HG03103 (cell line): ENCODE results near the gene ATP6V1B1.
A peak's percentile ranks its signal among the peaks of the same experiment; 100 is the strongest.

Experiments used
- ATAC-seq: cut with Tn5 transposase; IDR thresholded peaks from one replicate; pipeline ENCODE4 v1.9.1; 2021; ENCODE audit warnings: low read depth; ENCODE audit not compliant: unreplicated experiment

ATP6V1B1 gene

DNA sequence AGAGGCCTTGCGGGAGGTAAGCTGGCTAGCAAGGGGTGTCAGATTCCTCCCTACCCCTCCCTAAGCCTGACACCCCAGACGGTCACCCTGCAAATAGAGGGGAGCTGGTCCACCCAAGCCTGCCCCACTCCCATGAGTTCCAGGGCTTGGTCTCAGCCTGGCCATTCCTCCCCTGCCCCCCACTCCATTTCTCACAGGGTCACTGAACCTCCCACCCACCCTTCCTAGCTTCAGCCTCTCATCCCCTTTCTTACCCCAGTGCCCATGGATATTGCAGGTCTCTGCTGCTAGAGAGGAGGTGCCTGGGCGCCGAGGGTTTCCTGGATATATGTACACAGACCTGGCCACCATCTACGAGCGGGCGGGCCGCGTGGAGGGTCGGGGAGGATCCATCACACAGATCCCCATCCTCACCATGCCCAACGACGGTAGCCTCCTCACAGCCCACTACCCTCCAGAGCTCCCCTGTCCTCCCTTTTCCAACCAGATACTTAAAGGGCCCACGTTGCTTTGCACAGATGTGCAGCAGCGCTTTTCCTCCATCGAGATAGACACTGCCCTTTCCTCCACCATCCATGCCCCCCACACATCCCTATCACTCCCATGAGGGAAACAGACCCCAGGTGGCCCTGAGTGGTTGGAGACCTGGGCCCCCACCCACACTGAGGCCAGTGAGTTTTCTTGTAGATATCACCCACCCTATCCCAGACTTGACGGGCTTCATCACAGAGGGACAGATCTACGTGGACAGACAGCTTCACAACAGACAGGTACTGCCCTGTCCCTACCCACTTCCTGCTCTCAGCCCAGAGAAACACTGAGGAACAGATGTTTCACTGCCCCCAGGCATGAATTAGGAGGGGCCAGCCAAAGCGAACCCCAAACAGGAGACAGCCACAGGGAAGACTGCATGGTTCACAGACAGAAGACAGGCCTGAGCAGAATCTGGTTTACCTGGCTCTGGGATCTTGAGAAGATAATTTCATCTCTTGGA lies 27.5 kb downstream of the ATP6V1B1 start:
- ATAC-seq, result no peak

DNA sequence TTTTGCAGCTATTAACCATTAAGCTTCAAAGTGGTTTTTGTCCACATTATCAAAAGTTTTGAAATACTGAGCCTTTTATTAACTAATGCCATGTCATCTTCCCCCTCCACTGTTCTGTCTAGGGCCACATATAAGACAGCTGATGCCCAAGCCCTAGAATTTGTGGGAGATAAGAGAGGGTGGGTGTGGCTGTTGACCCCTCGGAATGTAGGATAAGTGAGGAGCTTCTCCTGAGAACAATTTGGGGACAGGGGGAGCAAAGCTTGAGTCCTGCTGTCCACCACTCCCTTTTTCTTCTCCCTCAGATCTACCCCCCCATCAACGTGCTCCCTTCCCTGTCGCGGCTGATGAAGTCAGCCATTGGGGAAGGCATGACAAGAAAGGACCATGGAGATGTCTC lies 28.4 kb downstream of the ATP6V1B1 start:
- no peak for ATAC-seq

DNA sequence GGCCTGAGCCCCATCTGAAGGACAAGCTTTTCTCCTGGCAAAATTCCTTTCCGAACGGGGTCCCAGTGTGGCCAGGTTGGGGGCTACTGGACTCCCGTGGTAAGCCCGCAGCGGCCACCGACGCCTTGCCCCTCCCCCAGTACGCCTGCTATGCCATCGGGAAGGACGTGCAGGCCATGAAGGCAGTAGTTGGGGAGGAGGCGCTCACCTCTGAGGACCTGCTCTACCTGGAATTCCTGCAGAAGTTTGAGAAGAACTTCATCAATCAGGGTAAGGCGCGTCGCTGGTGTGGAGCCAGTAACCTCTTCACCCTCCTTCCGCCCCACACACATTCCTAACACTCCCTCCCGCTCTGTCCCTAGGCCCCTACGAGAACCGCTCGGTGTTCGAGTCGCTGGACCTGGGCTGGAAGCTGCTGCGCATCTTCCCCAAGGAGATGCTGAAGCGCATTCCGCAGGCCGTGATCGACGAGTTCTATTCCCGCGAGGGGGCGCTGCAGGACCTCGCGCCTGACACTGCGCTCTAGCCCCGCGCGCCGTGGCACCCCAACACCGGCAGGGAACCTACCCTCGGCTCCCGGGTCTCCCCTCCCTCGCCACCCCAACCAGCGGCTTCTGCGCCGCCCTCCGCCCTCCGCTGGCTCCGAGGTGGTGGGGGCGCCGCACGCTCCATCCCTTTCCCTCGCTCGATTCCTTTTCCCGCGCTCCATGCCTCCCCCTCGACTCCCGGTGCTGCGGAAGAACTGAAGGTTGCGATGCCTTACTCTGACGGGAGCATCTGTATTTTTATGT lies 29.1 kb downstream of the ATP6V1B1 start:
- ATAC-seq, result peak; percentile 75

DNA sequence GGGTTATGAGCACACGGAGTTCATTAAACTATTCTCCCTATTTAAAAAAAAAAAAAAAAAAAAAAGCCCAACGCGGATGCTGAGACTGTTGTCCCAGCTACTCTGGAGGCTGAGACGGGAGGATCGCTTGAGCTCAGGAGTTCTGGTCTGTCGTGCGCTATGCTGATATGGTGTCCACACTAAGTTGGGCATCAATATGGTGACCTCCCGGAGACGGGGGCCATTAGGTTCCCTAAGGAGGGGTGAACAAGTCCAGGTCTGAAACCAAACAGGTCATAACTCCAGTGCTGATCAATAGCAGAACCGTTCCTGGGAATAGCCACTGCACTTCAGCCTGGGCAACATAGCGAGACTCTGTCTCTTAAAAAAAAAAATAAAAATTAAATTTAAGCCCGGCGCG lies 29.8 kb downstream of the ATP6V1B1 start:
- no peak for ATAC-seq

DNA sequence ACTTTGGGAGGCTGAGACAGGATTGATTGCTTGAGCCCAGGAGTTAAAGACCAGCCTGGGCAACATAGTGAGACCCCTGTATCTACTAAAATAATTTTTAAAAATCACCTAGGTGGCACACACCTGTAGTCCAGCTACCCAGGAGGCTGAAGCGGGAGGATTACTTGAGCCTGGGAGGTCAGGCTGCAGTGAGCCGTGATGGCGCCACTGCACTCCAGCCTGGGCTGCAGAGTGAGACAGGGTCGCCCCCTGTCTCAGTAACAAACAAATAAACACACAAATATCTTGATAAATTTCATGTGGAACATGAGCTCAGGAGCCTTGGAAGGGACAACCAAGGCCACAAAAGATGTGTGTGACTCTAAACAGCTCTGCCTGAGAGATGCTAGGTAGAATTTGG lies 31.0 kb downstream of the ATP6V1B1 start:
- ATAC-seq, result no peak

DNA sequence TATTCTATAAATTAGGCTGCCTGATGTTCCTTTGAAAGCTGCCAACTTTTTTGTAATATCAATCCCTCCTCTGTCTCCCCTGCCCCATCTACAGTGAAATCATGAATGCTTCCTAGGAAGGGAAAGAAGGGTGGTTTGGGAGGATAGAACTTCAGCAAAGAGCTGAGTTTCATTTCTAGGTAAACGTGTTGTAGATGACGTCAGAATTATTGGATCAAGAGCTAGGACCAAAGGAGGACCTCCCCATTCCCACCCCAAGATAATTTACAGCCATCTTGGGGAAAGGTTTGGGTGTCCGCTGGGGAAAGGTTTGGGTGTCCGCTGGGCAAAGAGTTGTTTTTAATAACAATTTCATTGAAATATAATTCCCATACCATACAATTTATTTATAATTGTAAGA lies 31.5 kb downstream of the ATP6V1B1 start:
- no peak for ATAC-seq

DNA sequence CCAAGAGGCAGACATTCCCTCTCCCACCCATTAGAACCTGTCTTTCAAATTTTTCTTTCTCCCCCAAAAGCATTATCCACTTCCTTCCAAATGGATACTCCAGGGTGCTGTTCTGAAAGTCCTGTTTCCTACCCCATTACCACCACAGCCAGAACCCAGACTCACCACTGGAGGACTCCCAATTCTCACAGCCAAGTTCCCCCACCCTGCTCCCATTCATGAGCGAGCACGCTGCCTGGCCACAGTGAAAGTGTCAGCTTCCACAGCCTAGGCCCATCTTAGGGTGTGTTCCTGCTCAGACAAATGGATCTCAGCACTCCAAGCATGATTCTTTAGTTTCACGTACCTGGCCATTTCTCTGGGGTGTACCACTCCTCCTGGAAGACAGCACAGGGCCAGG lies 38.9 kb downstream of the ATP6V1B1 start:
- ATAC-seq, result no peak

DNA sequence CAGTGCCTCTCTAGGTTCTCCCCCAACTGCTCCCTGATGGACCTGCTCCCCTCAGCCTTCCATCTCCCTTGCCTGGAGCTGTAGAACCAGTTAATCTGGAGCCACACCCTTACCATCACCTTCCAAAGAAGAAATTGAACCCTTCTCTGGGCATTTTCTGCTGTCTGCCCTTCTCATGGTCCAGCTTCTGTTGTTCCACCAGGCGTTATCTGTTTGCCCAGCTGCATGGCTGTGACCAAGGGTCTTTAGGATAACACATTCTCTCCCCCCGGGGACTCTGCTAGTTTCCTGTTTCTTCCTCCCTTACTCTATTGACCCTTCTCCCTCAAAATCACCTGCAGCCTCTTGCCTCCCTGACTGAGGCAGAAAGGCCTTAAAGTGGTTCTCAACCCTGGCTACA lies 39.5 kb downstream of the ATP6V1B1 start:
- no peak for ATAC-seq

DNA sequence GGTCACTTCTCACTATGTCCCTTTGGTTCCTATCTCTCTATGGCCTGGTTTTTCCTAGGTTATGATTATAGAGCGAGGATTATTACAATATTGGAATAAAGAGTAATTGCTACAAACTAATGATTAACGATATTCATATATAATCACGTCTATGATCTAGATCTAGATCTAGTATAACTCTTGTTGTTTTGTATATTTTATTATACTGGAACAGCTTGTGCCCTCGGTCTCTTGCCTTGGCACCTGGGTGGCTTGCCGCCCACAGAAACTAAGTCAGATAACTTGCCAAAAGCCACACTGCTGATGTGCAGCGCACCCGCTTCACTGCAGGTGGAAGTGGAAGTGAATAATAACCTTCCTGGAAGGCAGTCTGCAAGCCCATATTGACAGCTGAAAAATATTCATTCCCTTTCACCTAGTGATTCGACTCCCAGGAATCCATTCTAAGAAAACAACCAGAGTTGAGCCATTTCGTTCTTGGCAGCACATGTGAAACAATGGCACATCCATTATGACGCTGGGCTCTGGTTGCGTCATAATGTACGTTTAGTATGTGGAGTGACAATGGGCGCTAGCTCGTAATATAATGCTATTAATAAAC lies 42.0 kb downstream of the ATP6V1B1 start:
- no peak for ATAC-seq

DNA sequence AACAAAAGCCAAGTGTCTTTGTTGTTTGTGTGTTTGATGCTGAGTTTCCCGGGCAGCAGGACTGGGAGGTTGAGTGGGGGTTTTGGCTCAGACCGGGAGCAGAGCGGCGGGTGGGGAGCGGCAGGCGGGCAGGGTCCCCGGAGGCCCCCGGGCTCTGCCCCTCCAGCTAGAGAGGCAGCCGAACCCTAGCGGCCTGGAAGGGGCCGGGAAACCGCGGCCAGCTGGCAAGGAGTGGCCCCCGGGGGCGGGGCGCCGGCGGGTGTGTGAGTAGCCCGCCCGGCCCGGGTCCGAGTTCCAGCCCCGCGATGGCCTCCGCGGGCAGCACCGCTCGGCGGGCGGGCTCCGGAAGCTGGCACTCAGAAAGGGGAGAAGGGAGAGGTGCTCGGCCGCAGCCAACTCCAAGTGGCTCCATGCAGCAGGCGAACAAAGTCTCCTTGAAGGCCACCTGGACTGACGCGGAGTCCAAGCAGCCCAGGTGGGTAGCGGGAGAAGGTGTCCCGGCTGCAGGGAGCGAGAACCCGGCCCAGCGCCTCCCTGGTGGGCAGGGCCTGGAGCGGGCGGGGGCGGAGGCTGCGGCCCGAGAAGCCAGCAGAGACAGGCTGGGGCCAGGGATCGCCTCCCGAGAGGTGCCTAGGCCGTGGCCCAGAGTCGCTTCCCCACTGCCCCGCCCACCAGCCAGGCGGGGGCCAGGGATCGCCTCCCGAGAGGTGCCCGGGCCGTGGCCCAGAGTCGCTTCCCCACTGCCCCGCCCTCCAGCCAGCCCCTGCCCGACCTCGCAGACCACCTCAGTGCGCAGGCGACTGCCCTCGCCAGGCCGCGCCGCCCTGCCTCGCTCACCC lies 42.9 kb downstream of the ATP6V1B1 start, which contains the start of gene ANKRD53:
ANKRD53 (plus strand) TSS at position 290 of the 839 bp plus-strand sequence; CDS start at position 306, 16 bp downstream.
- ATAC-seq, result no peak

DNA sequence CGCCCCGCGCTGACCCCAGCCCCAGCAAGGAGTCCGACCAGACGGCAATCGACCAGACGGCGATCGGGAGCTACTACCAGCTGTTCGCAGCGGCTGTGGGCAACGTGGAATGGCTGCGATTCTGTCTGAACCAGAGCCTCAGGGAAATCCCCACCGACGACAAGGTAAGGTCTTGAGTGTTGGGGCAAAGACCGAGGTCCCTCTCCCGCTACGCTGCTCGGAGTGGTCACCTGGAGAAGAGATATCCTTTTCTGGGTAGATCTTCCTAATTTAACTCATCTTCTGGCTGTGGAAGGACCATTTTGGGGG lies 43.4 kb downstream of the ATP6V1B1 start:
- ATAC-seq, result no peak

DNA sequence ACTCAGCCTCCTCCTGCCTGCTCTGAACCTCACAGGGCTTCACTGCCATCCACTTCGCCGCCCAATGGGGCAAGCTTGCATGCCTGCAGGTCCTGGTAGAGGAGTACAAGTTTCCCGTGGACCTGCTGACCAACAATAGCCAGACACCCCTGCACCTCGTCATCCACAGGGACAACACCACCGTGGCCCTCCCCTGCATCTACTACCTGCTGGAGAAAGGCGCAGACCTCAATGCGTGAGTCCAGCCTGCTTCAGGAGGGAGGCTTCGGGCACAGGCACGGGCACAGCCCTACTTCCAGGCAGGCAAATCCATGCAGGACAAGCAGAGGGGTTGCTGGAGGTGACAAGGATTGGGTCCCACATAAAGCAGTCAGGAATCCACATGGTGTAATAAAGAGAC lies 43.9 kb downstream of the ATP6V1B1 start:
- no peak for ATAC-seq

DNA sequence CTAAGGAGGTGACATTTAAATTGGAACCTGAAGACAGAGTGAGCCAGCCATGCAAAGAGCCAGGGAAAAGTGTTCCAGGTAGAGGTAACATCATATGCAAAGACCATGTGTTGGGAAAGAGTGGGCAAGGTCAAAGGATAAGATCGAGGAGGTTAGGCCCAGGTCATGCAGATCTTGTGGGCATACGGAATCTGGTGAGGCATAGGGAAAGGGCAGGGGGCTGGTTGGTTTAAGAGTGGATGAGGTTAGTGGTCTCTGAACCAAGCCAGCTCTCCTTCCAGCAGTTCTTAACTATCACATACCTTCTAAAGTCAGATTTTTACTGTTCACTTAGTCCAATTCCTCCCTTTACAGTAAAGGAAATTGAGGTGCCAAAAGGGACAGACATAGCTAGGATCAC lies 45.7 kb downstream of the ATP6V1B1 start:
- no peak for ATAC-seq

DNA sequence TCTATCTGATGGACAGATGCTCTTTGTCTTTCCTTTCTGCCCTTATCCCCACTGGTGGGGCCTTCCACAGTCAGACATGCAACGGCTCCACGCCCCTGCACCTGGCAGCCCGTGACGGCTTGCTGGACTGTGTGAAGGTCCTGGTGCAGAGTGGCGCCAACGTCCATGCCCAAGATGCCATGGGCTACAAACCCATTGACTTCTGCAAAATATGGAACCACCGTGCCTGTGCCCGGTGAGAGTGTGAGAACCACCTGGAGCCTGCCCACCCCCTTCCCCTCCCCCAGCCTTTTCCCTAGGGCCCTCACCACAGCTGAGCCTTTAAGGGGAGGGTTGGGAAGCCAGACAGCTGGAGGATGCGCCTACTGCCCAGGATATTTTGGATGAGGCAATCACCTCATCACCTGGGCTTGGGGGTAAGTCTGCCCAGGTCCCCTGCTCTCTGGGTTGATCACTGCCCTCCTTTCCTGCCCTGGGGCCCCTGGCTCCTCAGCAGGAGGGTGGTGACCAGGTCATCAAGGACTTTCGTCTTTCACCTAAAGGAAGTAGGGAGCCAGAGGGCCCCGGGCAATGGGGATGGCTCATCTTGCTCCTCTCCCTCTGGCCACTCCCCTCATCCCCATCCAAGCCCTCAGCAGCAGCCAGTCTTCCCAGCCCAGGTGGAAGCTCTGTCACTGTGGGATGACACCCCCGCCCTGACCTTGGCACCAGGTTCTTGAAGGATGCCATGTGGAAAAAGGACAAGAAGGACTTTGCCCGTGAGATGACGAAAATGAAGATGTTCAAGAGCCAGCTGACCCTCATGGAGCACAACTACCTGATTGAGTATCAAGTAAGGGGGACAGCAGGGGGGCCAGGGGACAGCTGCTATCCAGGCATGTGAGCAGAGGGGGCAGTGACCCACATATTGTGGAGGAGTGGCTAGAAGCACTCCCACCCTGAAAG lies 46.4 kb downstream of the ATP6V1B1 start:
- ATAC-seq, result no peak

DNA sequence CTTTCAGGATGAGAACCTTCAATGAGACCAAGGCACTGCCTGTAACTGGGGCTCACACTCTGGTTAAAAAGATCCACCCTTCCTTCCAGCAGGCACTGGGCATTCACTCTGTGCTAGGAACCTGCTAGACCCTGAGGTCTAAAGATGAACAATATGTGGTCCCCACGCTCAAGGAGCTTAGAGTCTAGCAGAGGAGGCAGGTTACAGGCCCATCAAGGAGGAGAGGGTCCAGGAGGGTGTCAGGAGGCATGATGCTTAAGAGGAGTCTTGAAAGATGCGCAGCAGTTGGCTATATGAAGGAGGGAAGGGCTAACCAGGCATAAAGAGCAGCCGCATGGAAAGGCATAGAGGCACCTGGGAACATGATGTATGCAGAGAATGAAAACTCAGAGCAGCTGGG lies 47.3 kb downstream of the ATP6V1B1 start:
- ATAC-seq, result no peak

DNA sequence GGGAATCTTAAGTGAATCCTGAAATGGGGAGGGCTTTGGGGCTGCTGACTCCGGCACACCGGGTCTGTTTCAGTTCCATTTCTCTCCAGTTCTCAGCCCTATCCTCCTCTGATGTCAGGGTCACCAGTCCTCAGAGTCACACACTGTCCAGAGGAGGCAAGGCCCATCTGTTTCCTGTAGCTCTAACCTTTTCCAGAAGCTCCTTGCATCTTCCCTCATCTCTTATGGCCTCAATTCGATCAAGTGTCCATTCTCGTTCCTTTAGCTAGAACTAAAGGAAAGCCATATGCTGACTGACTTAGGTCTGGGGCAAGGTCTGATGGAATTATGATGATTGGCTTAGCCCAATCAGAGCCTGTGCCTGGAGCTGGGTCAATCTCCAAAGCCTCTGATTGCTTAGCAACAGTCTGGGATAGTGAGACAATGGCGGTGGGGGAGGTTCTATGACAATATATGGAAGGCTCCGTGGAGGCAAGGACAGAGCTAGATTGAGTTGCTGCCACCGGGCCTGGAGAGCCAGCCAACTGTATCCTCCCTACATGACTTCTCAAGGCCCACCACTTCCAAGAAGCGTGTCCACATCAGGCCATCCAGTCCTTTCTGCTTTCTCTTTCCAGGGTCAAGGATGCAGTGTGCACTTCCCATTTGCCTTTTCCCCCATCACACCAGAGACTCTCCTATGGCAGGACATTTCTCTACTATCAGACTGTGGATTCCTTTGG lies 48.0 kb downstream of the ATP6V1B1 start:
- ATAC-seq, result no peak

DNA sequence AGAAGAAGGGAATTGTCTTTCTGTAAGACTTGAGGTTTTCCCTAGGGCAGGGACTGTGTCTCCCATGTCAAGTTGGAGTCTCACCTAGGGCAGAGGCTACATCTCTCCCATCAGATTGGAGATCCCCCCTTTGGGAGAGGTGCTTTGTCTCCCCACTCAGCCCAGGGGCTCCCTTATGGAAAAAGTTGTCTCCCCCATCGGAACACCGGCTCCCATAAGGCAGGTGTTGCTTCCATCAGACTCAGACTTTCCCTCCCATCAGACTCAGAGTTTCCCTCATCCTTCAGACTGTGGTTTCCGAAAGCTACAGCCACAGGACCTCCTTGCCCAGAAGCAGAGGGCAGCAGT lies 48.5 kb downstream of the ATP6V1B1 start:
- no peak for ATAC-seq

DNA sequence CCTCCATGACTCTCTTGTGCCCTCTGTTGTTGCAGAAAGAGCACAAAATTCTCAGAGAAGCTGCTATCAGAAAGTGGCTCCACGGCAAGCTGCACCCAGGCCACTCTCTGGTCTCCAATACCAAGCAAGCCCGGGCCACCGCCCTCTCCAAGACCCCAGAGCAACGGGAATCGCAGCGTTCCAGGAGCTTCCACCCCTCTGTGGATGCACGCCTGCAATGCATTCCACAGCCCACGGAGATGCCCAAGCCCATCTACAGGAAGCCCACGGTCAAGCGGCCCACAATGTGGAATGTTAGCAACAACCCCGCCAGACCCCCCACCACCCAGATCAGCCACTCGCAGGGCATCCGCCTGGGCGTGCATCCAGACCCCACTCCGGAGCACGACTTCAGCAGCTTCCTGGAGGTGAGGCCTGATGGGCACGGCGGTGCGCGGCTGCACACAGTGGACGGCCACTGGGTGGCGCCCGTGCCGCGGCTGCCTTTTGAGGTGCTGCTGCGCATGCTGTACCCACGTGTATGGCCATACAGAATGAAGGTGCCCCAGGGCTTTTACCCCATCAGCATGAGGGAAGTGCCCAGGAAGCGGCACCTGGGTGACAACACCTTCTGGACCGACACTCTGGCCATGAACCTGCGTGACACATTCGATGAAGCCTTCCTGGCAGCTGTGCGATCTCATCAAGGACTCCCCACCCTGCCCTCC lies 49.0 kb downstream of the ATP6V1B1 start:
- peak; percentile 96 for ATAC-seq
